T47D (cell line): ENCODE data around the gene CD4.
"Not testable (repeated sequence)": the region's sequence is repeated elsewhere in the genome, so short reads cannot be mapped to it uniquely, and the experiment has no call there.

Experiments
- DNase-seq, 2 experiments: peaks; one replicate each; pipeline versions ENCODE4 v3.0.0 to v3.0.0-alpha.2; 2011 to 2012; ENCODE audit warnings: low read depth in 1 of 2, low spot score in 1 of 2
- JUND ChIP-seq: IDR thresholded peaks from 2 replicates; pipeline ENCODE4 v1.6.1; 2012; ENCODE audit warnings: low read depth
- in situ Hi-C: cut with HindIII; loops from 2 replicates; pipeline ENCODE4 v1.10.0; 2016; ENCODE audit warnings: low sequenced_read_pairs, low pct_unique_long_range_greater_than_20kb

The CD4 gene

DNA sequence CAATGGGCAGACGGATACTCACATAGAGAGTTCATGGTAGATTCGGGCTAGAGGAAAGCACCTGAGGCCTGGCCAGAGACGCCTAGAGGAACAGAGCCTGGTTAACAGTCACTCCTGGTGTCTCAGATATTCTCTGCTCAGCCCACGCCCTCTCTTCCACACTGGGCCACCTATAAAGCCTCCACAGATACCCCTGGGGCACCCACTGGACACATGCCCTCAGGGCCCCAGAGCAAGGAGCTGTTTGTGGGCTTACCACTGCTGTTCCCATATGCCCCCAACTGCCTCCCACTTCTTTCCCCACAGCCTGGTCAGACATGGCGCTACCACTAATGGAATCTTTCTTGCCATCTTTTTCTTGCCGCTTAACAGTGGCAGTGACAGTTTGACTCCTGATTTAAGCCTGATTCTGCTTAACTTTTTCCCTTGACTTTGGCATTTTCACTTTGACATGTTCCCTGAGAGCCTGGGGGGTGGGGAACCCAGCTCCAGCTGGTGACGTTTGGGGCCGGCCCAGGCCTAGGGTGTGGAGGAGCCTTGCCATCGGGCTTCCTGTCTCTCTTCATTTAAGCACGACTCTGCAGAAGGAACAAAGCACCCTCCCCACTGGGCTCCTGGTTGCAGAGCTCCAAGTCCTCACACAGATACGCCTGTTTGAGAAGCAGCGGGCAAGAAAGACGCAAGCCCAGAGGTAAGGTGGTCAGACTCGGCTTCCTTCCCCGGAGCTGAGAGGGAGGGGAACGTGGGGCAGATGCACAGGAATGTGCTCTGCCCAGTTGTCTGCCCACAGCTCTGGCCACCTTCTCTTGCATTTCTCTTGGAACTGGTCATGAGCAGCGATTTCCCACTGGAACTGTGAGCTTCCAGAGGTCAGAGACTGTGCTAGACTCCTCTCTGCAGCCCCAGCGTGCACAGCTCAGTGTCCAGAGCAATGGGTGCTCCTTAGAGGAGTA, at the start of gene CD4:
Gene CD4 (plus strand): TSS at position 557 of the 953 bp plus-strand sequence. CDS start 10,611 bp downstream, outside the sequence.
- DNase-seq, result no peak
- no peak for TF ChIP-seq JUND
- in situ Hi-C loops, result no loop called here

GRCh38 chr12:6742080-6742479, 47.2 kb upstream of the CD4 start:
- in situ Hi-C loops, DNase-seq: not testable (repeated sequence)

DNA sequence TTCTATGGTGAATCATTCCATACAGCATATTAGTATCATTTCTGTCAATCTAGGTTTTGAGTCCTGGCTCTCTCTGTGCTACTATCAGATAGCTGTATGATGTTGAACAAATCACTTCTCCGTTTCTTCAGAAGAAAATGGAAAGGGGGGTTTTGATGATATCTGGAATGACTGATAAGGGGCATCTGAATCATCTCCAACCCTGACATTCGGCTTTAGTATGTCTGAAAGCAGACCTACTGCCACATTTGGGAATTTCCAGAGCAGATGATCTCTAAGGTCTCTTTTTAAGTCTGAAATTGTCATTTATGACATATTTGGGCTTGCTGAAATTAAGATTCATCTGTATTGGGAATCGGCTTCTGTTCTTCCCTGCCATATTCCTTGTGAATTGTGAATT, 46.5 kb upstream of the CD4 start:
- no peak for DNase-seq
- in situ Hi-C loops, result no loop called here
- TF ChIP-seq JUND, result no peak

- DNase-seq, in situ Hi-C loops: not testable (repeated sequence)
Measured at GRCh38 chr12:6743300-6743699, 46.0 kb upstream of the CD4 start.

GRCh38 chr12:6745741-6746525, 43.4 kb upstream of the CD4 start:
- in situ Hi-C loops, result no loop called here
- DNase-seq, result no peak
- TF ChIP-seq JUND, result no peak

DNA sequence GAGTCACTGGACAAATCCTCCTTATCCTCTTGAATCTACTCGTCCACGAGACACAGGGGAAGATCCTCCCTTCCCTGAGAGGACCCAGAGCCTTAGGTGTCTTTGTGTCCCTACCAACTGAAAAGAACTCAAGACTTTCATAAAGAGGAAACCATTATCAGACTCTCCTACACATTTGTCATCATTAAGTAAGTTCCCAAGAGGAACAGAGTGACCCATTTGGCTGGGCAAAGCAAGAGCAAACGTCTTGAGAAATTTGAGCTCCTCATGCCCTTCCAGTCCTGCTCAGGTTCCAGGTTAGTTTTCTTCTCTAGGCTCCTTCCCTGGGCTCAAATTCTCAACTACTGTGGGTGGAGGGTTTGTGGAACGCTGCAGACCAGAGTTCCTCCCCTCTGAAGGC, 42.1 kb upstream of the CD4 start:
- in situ Hi-C loops, result no loop called here
- TF ChIP-seq JUND, result no peak
- DNase-seq, result no peak

DNA sequence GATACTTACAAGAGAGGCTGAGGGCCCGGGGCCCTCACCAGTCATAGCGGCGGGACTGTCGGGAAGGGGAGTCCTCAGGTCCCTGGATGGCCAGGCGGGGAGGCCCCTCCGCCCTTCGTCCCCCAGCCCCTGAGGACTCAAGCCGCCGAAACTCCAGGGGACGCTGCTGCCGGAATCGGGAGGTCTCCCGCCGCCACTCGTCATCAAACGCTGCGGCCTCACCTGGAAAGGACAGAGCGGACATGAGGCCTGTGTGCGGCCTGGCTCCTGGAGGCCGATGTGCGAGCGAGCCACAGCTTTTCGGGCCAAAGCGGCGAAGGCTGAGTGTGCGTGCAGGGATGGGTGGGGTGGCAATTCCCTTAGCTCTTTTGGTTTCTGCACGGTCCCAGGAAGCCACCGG, 40.6 kb upstream of the CD4 start:
- no peak for DNase-seq
- in situ Hi-C loops, result no loop called here
- TF ChIP-seq JUND, result no peak

DNA sequence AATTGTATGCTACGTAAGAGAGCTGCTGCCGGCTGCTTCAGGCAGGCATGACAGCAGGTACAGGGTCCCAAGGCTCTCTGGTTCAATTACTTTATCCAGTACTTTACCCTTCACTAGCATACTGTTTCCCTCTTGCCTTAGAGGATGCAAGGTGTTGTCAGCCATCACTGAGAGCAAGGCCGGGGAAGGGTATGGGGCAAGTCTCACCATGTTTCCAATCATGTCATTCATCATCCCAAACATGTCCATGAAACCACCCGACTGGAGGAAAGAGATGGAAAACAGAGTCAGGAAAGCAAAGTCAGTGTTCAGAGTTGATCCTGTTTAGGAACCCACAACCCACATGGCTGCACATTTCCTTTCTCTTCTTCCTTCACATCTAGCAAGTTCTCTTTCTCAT, 38.8 kb upstream of the CD4 start:
- no peak for DNase-seq
- TF ChIP-seq JUND, result no peak
- in situ Hi-C loops, result no loop called here

DNA sequence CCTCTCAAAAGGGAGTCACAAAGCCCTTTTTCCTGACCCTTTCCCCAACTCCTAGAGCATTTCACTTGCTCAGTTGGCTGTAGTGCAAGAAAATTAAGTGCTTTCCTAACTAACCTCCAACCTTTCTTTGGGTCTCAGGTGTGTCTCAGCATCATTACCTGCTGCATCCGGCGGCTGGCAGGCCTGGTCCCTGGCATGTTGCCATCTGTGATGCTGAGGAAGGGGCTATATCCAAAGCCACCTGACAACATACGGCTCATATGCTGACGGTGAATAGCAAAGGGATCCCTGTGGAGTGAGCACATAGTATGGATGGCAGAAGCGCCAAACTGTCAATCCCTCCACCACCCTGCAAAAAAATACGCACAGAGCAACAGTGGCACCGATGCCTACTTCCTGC, 37.6 kb upstream of the CD4 start:
- DNase-seq, result no peak
- no peak for TF ChIP-seq JUND
- in situ Hi-C loops, result no loop called here

DNA sequence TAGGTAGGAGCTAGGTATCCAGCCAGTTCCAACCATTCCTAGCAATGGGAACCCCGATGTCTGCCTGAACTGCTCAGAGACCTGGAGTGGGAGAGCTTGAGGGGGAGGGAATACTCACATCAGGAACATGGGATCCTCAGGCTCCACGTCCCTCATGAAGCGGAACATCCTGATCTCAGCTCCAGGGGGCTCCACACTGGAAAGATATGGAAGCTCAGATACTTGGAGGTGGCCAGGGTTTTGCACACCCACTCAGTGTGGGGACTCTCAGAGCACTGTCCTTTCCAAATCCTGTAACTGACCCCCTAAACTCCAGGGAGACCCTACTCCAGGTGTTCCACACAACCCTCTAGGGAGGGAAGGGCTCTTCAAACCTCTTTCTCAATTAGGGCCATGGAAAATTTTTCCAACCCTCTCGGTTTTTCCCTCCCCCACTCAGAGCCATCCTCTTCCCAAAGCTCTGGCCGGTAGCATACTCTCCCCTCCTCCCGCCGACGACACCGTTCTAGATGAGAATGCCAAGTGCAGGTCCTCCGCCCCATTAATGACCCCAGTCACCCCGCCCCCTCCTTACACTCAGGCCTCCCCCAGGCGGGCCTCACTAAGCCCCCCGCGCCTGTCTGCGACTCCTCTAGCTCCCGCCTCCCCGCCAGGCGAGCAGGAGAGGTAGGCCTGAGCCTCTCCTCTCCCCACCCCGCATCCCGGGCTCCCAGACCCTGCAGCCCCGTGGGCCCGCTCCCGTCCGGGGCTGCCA, 37.0 kb upstream of the CD4 start:
- in situ Hi-C loops, result no loop called here
- no peak for TF ChIP-seq JUND
- no peak for DNase-seq

GRCh38 chr12:6752921-6753771, 36.2 kb upstream of the CD4 start, which contains the start of gene MLF2:
TSS of gene MLF2 (minus strand) at chr12:6753141. CDS start at chr12:6752334, 807 bp downstream.
- DNase-seq, result peak; percentile 61 to 94
- in situ Hi-C loops, result no loop called here
- TF ChIP-seq JUND, result no peak
